ENCODE results near the gene JCAD.

JCAD gene

GRCh38 chr10:29974773-29975172 lies 84.6 kb downstream of the JCAD start:
- Histone ChIP-seq H3K4me3 (IDR thresholded peaks at IDR 0.05; ENCODE audit: insufficient read depth, low read depth, low read length) (no peak overlapping the region), H3K27ac (no peak overlapping the region)

GRCh38 chr10:29973921-29974320 lies 85.5 kb downstream of the JCAD start:
- Histone ChIP-seq H3K27ac (no peak overlapping the region), H3K4me1 (ENCODE audit: low read depth, poor library complexity, severe bottlenecking) (no peaks in the 10 kb centered on the region), H3K36me3 (ENCODE audit: insufficient read depth) (no peaks in the 10 kb centered on the region), H3K4me3 (IDR thresholded peaks at IDR 0.05; ENCODE audit: insufficient read depth, low read depth, low read length) (no peak overlapping the region), H3K27me3 (ENCODE audit: insufficient read depth, low read depth) (no peaks in the 10 kb centered on the region), H4K20me1 (ENCODE audit: insufficient read depth) (no peaks in the 10 kb centered on the region), H3K79me2 (ENCODE audit: insufficient read depth, low read depth) (no peaks in the 10 kb centered on the region), H2AFZ (ENCODE audit: low read depth) (no peak overlapping the region), H3K9ac (no peak overlapping the region), H3K4me2 (no peak overlapping the region)
- TF ChIP-seq, protein P1, sequence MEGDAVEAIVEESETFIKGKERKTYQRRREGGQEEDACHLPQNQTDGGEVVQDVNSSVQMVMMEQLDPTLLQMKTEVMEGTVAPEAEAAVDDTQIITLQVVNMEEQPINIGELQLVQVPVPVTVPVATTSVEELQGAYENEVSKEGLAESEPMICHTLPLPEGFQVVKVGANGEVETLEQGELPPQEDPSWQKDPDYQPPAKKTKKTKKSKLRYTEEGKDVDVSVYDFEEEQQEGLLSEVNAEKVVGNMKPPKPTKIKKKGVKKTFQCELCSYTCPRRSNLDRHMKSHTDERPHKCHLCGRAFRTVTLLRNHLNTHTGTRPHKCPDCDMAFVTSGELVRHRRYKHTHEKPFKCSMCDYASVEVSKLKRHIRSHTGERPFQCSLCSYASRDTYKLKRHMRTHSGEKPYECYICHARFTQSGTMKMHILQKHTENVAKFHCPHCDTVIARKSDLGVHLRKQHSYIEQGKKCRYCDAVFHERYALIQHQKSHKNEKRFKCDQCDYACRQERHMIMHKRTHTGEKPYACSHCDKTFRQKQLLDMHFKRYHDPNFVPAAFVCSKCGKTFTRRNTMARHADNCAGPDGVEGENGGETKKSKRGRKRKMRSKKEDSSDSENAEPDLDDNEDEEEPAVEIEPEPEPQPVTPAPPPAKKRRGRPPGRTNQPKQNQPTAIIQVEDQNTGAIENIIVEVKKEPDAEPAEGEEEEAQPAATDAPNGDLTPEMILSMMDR (conservative IDR thresholded peaks at IDR 0.05; ENCODE audit: low read depth, low read length): no peak

More at GRCh38 chr10:29974773-29975172, 84.6 kb downstream of the JCAD start:
- Histone ChIP-seq H3K36me3 (ENCODE audit: insufficient read depth) (no peaks in the 10 kb centered on the region), H3K27me3 (ENCODE audit: insufficient read depth, low read depth) (no peaks in the 10 kb centered on the region), H3K9ac (no peak overlapping the region), H3K4me1 (ENCODE audit: low read depth, poor library complexity, severe bottlenecking) (no peaks in the 10 kb centered on the region), H3K4me2 (no peak overlapping the region), H3K79me2 (ENCODE audit: insufficient read depth, low read depth) (no peaks in the 10 kb centered on the region), H2AFZ (ENCODE audit: low read depth) (no peak overlapping the region), H4K20me1 (ENCODE audit: insufficient read depth) (no peaks in the 10 kb centered on the region)
- TF ChIP-seq, protein P1 (conservative IDR thresholded peaks at IDR 0.05; ENCODE audit: low read depth, low read length): no peak

- H3K36me3 ChIP-seq (ENCODE audit: insufficient read depth): no peaks in the 10 kb centered on the region
Measured at GRCh38 chr10:29970576-29970975, 88.8 kb downstream of the JCAD start.

DNA sequence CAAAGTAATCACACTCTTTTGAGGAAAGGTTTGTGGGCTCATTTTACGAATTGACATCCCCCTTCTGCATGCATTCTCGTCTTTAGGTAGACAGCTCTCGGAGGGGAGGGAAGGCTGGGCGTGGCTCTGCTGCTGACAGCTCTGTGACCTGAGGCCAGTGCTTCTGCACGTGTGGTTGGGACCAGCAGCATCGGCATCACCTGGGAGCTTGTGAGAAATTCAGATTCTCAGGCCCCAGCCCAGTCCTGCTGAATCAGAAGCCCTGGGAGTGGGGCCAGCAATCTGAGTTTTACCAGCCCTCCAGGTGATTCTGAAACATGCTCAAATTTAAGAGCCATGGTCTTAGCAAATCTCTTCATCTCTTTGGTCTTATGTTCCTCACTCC lies 89.4 kb downstream of the JCAD start:
- Histone ChIP-seq H3K36me3 (ENCODE audit: insufficient read depth) (no peaks in the 10 kb centered on the region), H2AFZ (ENCODE audit: low read depth) (no peak overlapping the region), H3K4me1 (ENCODE audit: low read depth, poor library complexity, severe bottlenecking) (no peaks in the 10 kb centered on the region), H3K79me2 (ENCODE audit: insufficient read depth, low read depth) (no peaks in the 10 kb centered on the region), H3K27ac (no peak overlapping the region), H3K9ac (no peak overlapping the region), H4K20me1 (ENCODE audit: insufficient read depth) (no peaks in the 10 kb centered on the region), H3K4me2 (no peak overlapping the region), H3K4me3 (IDR thresholded peaks at IDR 0.05; ENCODE audit: insufficient read depth, low read depth, low read length) (no peak overlapping the region), H3K27me3 (ENCODE audit: insufficient read depth, low read depth) (no peaks in the 10 kb centered on the region)
- TF ChIP-seq, protein P1 (conservative IDR thresholded peaks at IDR 0.05; ENCODE audit: low read depth, low read length): no peak

More at GRCh38 chr10:29970576-29970975, 88.8 kb downstream of the JCAD start:
- Histone ChIP-seq H3K4me2 (no peak overlapping the region), H4K20me1 (ENCODE audit: insufficient read depth) (no peaks in the 10 kb centered on the region), H3K9ac (no peak overlapping the region), H3K27me3 (ENCODE audit: insufficient read depth, low read depth) (no peaks in the 10 kb centered on the region), H3K4me3 (IDR thresholded peaks at IDR 0.05; ENCODE audit: insufficient read depth, low read depth, low read length) (no peak overlapping the region), H2AFZ (ENCODE audit: low read depth) (no peak overlapping the region), H3K27ac (no peak overlapping the region), H3K4me1 (ENCODE audit: low read depth, poor library complexity, severe bottlenecking) (no peaks in the 10 kb centered on the region), H3K79me2 (ENCODE audit: insufficient read depth, low read depth) (no peaks in the 10 kb centered on the region)
- TF ChIP-seq, protein P1 (conservative IDR thresholded peaks at IDR 0.05; ENCODE audit: low read depth, low read length): no peak

Data from KMS-11 (cell line).